ENCODE data around the gene CBX3.
"Not testable (repeated sequence)": the region's sequence is repeated elsewhere in the genome, so short reads cannot be mapped to it uniquely, and the experiment has no call there.

CBX3 gene

DNA sequence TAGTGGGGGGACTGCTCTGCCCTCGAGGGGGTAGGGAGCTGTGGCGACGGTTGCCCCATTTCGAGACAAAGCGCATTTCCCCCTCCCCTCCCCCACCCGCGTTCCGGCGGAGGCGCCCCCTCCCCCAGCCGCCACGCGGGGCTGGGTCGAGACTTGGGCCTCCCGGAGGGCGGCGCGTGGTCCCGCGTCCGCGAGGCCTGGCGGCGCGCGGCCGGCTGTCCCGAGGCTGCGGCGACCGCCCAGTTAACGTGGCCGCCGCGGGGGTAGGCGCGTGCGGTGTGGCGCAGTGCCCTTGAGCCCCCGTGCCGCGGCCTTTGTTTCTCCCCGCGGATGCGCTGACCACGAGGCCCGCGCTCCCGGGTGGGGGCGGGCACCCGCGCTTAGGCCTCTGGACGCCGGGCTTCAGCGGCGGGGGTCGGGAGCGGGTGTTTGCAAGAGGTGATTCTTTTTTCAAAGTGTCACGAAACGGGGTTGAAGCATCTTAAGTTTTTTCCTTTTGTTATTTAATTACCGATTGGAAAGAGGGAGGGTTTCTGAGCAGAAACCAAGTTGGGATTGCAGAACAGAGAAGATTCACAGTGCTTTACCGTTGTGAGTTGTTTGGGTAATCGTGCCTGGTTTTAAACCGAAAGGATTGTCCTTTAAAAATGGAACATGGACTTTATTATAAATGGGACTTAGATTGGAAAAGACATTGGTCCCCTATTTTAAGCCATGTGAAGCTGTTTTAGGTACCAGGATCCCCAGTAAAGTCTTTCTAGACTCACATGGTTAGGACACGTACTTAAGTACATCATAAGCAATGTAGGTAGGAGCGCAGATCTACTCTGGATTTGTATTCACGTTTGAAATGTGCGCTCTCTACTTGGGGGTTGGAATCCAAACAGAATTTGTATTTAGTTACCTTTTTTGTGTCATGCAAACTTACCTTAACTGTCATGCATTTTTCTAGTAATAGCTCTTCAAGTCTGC lies 760 bp downstream of the CBX3 start:
- DNase-seq (ENCODE audit: low read depth in 2 of 2), result peak in 1 of 2 donors; percentile 43

- DNase-seq (ENCODE audit: low read depth in 2 of 2), result no peak
Measured at GRCh38 chr7:26203016-26203415, 1.5 kb downstream of the CBX3 start.

DNA sequence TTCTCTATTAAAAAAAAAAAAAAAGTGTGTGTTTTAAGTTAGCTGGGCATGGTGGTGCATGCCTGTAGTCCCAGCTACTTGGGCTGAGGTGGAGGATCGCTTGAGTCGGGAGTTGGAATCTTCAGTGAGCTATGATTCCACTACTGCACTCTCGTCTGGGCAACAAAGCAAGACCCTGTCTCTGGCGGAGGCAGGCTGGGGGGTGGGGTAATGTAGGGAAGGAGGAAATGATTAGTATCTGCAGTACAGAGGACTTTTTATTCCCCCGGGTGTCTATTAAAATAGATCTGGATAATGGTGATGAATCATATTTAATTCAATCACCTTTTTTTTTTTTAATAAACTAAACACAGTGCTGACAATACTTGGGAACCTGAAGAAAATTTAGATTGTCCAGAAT lies 6.5 kb downstream of the CBX3 start:
- no peak for DNase-seq (ENCODE audit: low read depth in 2 of 2)

DNA sequence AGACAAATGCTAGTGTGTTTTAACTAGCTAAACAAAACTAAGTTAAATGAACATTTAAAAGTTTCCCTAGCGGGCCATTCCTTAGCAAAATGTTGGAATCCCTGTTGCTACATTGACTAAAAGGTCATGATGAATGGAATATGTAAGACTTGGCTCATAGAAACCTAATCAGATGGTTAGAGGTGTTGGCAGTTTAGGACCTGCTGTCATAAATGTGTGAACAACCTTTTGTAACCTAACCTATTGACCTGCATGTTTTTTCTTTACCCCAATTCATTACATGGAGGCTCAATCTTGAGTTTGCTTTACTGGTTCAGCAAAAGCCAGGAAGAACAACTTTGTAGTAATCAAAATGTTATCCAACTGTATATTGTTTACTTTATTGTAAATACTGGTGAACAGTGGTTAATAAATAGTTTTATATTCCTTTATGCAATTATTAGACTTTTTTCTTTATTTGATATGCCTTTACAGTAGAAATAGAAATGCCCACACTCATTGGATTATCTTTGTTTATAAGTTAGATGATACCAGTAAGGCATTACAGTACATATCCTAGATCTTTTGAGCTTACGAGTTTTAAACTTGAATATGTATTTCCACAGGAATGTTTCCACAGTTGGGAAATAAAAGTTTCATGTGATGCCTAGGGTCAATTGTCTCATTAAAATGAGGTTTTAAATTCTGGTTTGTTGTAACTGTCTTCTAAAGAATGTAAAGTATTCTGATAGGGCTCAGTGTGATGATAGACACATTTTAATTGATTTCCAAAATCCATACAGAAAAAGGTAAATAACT lies 11.6 kb downstream of the CBX3 start:
- no peak for DNase-seq (ENCODE audit: low read depth in 2 of 2)

- no peak for DNase-seq (ENCODE audit: low read depth in 2 of 2)
Measured at GRCh38 chr7:26213807-26214515, 12.4 kb downstream of the CBX3 start.

DNA sequence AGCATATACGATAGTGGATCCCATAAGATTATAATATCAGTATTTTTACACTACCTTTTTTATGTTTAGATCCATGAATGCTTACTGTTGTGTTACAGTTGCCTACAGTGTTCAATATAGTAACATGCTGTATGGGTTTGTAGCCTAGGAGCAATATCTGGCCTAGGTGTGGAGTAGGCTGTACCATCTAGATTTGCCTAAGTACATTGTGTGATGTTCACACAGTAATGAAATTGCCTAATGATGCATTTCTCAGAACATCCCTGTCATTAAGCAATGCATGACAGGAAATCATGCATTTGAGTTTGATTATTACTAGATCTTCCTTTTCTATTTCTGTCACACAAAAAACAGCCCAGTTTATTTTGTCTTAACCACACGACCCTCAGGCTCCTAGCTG lies 14.5 kb downstream of the CBX3 start:
- no peak for DNase-seq (ENCODE audit: low read depth in 2 of 2)

GRCh38 chr7:26224359-26224758 lies 22.8 kb downstream of the CBX3 start:
- no peak for DNase-seq (ENCODE audit: low read depth in 2 of 2)

DNA sequence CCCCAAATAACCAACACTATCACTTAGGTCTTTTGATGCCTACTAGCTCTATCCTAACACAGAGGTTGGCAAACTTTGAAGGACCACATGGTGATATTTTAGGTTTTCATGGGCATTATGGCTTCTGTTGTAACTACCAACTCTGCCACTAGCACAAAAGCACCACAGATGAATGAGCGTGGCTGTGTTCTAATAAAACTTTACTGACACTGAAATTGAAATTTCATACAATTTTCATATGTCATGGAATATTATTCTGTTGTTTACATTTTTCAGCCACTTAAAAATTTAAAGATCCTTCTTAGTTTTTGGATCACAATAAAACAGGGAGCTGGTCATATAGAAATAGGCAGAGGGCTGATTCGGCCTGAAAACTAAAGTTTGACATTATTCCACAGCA lies 26.4 kb downstream of the CBX3 start:
- DNase-seq (ENCODE audit: low read depth in 2 of 2), result no peak

DNA sequence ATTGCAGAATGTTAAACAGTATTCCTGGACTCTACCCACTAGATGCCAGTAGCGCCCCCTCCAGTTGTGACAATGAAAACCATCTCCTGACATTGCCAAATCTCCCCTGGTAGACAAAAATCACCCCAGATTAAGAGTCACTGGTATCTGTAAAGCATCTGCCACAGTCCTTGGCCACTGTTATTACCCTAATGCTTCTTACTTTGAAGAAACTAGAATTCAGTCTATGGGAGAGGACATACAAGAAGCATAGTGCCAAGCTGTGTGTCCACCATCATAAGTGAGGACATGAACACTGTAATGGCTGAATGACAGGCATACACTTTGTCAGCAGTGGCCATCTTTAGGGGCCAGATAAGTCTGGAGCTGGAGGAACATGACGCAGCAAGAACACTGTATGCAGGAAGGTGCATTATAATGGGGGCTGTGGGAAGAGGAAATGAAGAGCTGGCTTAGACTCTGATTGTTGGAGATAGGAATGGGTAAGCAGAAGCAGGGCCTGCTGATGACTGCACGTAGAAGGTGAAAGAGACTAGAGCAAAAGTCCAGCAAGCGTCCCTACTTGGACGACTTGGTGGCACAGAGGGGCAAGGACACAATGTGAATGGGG lies 32.5 kb downstream of the CBX3 start:
- DNase-seq (ENCODE audit: low read depth in 2 of 2), result no peak

- DNase-seq (ENCODE audit: low read depth in 2 of 2), result no peak
Measured at GRCh38 chr7:26237035-26237807, 35.7 kb downstream of the CBX3 start.

DNA sequence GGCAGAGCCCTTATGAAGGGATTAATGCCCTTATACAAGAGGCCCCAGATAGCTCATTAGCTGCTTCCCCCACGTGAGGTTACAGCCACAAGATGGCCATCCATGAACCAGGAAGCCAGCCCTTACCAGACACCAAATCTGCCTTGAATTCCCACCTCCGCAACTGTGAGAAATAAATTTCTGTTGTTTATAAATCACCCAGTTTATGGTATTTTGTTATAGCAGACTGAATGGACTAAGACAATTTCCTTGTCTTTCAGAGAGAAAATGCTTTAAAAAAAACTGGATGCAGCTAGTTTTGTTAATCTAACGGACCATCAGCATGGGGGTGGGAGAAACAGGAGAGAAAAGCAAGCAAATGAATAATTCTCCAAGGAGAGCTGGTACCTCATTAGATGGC lies 36.5 kb downstream of the CBX3 start:
- DNase-seq (ENCODE audit: low read depth in 2 of 2), result no peak

DNA sequence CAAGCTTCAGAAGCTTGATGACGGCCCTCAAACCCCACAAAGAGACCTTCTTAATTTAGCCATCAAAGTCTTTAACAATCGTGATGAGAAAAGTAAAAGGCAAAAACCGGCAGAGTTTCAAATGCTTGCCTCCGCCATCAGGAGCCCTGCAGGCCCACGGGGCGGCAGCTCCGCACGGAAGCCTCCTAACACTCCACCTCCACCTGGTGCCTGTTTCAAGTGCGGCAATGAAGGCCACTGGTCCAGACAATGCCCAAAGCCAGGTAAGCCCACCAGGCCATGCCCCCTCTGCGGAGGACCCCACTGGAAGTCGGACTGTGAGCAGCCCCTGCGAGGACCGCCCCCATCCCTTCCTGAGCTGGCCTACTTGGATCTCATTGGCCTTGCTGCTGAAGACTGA lies 43.6 kb downstream of the CBX3 start:
- DNase-seq (ENCODE audit: low read depth in 2 of 2), result no peak

DNA sequence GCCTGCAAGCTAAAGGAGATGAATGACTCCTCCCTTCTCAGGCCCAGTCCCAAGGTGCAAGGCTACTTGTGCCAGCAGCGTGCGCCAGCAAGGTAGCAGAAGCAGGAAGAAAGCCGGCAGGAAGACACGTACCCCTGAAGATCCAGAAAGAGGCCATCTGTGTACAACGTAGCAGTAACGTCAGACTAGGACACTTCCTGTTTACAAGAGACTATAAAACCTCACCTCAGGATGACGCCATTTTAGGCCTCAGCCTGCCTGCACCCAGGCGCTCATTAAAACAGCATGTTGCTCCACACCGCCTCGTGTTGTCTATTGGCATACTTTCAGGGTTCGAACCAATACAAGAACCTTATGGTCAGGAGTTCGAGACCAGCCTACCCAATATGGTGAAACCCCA lies 48.7 kb downstream of the CBX3 start:
- DNase-seq (ENCODE audit: low read depth in 2 of 2), result no peak

DNA sequence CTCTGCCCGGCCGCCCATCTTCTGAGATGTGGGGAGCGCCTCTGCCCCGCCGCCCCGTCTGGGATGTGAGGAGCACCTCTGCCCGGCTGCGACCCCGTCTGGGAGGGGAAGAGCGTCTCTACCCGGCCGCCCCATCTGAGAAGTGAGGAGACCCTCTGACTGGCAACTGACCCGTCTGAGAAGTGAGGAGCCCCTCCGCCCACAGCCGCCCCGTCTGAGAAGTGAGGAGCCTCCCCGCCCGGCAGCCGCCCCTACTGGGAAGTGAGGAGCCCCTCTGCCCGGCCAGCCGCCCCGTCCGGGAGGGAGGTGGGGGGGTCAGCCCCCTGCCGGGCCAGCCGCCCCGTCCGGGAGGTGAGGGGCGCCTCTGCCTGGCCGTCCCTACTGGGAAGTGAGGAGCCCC lies 60.3 kb downstream of the CBX3 start:
- not testable (repeated sequence) for DNase-seq (ENCODE audit: low read depth in 2 of 2)

Measured in stimulated activated CD4-positive, alpha-beta T cell treated with anti-CD3 and anti-CD28 coated beads, Interleukin-15, amount 100 ng/mL, for 48 hours (primary cell).